Nucleus accumbens (tissue), 56 donors: ENCODE measurements around the gene TFAP2C.
"Not testable (repeated sequence)": the region's sequence is repeated elsewhere in the genome, so short reads cannot be mapped to it uniquely, and the experiment has no call there.

Experiments
- DNase-seq, 56 donors: peaks; one replicate each; lab custom pipeline; 2025; lab: John Stamatoyannopoulos, UW

The TFAP2C gene

DNA sequence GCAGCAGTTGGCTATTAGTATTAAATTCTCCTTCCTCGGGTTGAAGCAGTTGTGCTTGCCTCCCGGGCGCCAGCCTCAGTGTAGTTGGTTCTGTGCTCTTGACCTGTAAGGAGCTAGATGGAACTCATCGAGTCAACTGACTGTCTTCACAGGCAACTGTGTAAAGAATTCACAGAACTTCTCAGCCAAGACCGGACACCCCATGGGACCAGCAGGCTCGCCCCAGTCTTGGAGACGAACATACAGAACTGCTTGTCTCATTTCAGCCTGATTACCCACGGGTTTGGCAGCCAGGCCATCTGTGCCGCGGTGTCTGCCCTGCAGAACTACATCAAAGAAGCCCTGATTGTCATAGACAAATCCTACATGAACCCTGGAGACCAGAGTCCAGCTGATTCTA is 8.5 kb downstream of the TFAP2C start:
- no peak for DNase-seq

DNA sequence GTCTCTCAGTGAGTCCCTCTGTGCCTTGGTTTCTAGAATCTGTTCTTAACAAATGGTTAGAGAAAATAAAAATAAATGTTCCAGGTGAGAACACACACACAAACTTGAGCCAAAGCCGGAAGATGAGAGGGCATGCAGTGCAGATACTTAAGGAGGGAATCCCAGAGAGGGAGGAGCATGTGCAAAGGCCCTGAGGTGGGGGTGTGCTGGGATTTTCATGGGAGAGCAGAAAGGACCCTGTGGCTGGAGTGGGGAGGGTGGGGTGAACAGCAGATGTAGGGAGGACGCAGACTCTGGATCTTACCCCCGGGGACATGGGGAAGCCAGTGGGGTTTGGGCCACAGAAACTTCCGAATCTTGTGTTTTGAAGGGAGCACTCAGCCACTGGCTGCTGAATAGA is 17.5 kb downstream of the TFAP2C start:
- DNase-seq: no peak

DNA sequence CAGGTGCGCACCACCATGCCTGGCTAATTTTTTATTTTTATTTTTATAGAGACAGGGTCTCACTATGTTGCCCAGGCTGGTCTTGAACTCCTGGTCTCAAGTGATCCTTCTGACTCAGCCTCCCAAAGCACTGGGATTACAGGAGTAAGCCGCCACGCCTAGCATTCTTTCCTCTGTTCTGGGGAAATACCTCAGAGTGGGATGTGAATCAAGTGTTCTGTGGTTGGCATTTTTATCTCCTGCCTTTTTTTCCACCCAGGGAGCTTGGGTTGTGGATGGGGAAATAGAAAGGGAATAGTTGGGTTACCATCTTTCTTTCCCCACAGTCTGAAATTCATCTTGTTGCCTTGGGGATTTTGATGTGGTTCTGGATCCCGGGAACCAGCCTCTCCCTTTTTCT is 24.1 kb downstream of the TFAP2C start:
- no peak for DNase-seq

DNA sequence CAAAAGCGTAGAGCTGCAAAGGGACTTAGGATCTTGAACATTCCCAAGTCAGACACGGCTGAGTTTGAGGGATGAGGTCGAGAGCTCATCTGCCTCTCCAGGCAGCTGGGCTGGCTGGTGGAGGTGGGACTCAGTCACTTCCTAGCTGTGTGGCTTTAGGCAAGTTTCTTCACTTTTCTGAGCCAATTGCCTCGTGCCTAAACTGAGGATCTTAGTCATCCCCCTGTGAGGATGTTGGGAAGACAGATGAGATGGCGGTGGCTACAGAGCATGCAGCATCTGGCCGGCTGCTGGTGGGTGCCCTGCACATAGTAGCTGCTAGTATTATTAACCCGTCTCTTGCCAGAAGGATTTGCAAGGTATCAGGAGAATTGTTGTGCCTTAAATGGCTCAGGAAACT is 27.5 kb downstream of the TFAP2C start:
- DNase-seq: no peak

DNA sequence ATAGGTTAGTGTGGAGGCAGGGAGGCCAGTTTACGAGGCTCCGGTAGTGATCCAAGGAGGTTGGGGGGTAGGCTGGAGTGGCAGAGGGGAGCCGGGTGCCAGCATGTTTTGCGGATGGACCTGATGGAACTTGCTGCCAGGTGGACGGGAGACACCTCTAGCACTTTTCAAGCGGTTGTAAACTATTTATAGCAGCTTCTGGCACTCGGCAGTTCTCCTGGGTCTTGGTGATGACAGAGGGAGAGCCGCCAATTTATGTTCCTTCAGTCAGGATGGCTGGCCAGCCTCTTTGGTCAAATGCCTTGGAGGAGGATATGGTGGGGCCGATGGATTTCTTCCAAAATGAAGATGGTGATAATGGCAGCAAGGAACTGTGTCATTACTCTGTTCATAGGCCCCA is 28.8 kb downstream of the TFAP2C start:
- DNase-seq: no peak

DNA sequence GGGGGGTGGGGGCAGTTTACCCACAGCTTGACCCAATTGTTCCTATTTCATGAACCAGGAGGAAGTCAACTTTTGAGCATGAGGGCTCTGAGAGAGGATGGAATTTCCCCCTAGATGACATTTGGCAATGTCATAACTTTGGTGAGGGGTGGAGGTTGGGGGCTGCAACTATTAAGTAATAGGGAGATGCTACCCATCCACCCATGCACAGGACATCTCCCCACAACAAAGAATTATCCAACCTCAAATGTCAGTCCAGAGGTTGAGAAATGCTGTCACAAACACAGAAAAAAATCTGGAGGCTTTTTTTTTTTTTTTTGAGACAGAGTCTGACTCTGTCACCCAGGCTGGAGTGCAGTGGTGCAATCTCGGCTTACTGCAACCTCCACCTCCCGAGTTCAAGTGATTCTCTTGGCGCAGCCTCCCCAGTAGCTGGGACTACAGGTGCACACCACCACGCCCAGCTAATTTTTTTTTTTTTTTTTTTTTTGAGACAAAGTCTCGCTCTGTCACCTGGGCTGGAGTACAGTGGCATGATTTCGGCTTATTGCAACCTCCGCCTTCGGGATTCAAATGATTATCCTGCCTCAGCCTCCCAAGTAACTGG is 29.3 kb downstream of the TFAP2C start:
- DNase-seq: not testable (repeated sequence)

DNA sequence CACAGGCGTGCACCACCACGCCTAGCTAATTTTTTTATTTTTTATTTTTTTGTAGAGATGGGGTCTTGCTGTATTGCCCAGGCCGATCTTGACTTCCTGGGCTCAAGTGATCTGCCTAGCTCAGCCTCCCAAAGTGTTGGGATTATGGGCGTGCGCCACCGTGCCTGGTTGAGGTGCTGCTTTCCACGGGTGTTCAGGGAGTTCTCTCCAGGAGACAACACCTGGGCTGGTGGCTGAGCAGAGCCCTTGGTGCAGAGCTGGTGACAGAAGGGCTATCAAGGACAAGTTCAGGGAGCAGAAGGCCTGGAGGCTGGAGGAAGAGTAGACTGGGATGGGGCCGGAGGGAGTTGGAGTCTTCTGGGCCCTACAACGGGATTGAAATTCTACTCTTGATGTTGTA is 34.6 kb downstream of the TFAP2C start:
- DNase-seq: no peak

DNA sequence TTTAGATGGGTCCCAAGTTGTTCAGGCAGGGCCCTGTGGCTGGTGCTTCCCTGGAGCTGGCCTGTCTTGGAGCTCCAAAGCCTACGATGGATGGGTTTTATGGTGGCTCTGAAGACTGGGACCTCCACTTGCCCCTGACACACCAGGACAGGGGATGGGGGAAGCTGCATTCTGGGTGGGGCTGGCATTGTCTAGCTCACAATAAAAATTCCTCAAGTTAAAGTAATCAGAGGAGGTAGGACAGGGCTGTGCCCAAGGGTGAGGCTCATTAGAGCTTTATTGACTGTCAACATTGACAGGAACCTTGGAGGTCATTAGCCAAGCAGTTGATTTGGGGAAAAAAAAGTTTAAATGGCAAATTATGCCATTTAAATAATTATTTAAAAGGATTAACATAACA is 35.7 kb downstream of the TFAP2C start:
- no peak for DNase-seq

DNA sequence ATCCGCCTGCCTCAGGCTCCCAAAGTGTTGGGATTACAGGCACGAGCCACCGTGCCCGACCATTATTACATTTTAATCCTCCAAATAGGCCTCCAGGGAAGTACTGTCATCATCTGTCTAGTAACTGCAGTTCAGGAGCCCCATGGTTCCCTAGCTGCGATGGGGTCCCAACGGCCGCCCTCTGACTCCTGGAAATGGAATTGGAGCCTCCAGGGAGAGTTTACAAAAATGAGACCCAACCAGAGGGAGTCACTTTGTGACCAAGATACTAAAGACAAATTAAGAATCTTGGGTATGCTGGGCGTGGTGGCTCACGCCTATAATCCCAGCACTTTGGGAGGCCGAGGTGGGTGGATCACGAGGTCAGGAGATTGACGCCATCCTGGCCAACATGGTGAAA is 36.7 kb downstream of the TFAP2C start:
- DNase-seq: no peak

DNA sequence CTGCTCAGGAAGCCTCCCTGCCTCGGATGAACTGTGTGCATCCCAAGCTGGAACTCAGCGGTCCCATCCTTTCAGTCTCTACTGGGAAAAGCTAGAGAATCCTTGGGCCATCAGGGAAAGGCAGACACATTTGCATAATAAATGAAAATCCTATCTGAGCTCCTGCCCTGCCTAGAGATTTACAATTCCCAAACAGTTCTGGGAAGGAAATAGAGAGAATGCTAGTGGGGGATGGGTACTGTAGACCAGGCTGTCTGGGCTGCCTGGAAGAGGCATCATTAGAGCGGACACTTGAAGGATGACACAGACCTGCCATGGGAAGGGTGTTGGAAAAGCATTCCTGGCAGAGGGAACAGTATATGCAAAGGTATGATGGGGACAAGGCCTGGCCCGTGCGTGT is 44.3 kb downstream of the TFAP2C start:
- DNase-seq: no peak

DNA sequence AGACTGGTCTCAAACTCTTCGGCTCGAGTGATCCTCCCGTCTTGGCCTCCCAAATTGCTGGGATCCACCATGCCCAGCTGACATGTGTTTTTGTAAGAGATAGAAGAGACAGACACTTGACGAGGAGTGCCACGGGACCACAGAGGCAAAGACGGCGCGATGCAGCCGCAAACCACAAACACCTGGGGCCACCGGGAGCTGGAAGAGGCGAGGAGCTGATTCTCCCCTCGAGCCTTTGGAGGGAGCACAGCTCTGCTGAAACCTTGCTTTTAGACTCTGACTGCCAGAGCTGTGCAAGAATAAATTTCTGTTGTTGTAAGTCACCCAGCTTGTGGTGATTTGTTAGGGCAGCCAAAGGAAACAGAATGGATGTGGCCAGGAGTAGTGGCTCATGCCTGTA is 46.9 kb downstream of the TFAP2C start:
- no peak for DNase-seq

DNA sequence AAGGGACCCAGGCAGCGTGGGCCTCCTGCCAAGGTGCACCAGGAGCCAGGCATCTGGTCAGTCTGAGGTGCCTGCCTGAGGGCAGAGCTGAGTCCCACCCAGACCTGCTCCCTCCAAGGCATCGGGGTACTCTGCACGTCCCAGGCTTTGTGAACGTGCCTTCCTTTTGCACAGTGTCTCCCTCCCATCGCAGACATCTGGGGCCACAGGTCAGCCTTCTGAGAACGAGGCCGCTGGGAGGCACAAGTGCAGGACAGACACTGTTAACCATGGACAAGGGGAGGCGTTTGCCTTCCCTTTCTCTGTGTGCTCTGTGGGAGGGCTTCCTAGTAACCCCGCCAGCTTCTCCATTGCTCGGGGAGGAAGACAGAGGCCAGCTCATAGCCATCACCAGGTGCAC is 47.6 kb downstream of the TFAP2C start:
- DNase-seq: no peak

DNA sequence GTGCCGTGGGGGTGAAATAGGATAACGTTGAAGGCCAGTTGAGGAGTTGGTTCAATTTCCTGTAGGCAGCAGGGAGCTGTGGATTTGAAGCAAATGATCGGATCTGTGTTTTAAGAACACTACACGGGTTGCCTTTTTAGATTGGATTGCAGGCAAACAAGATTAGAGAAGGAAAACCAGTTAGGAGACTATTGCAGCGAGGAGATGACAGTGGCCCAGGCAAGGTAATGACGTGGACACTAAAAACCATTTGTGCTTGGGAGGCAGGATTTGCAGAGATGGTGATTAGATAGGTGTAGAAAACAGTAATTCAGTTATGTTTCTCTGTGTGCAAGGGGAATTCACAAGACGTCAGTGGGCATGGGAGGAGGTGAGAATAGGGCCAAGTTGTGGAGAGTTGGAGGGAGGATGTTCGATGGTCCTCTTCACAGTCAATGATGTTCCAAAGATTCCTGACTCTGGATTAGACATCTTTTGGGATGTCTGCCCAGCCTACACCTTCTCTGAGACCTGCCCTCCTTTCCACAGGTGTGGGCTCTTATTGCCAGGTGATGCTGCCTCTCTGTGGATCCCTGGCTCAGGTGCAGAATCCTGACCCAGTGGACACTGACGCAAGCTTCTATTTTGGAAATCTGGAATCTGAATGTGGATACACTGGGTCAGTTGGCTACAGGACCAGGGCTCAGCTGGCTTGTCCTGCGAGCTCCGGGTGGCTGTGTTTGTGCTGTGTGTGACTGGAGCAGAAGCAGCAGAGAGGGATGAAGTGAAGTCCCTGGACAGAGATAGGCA is 54.2 kb downstream of the TFAP2C start:
- DNase-seq: no peak

DNA sequence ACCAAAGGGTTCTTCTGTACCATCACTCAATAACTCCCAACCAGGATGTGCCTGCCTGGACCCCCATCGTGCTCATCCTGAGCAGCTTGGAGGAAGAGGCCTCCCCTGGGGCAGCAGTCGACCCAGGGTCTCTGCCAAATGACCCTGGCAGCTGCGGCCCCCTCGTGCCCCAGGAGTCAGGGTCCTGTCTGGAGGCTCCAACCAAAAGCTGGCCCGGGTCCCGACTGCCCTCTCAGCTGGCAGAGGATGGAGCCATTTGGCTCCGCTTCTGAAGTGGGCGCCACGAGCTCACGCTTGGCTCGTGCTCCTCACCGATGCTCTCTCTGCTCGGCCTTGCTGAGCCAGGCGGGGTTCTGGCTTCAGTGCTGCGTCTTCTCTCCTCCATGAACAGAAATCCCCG is 56.8 kb downstream of the TFAP2C start:
- DNase-seq: peak in 2 of 56 donors; percentile 8 to 13

DNA sequence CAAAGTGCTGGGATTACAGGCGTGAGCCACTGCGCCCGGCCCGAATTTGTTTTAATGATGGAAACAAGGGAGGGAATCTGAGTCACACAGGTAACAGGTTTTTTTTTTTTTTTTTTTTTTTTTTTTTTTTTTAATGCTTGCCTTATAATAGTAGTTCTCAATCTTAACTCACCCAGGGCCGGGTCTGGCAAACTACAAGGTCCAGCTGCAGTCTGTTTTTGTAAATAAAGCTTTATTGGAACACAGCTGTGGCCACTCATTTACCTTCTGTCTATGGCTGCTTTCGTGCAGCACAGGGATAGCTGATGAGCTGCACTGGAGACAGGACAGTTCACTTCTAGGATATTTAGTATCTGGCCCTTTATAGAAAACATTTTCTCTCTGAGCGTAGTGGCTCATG is 58.0 kb downstream of the TFAP2C start:
- DNase-seq: no peak

DNA sequence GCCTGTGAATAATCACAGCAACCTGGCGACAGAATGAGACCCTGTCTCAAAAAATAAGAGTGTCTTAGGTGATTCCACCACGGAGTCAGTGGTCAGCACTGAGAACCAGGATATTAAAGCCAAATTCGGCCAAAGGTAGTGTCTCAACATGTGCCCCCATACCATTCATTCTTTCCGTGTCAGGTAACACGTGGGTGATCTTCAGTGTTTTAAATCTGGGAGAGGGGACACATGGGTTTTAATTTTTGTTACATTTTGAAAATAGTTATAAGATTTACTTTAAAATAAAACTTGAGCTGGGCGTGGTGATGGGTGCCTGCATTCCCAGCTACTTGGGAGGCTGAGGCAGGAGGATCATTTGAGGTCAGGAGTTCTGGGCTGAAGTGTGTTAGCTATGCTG is 59.0 kb downstream of the TFAP2C start:
- DNase-seq: no peak
